Measurements from ENCODE around the gene EFCAB6.

EFCAB6 gene

DNA sequence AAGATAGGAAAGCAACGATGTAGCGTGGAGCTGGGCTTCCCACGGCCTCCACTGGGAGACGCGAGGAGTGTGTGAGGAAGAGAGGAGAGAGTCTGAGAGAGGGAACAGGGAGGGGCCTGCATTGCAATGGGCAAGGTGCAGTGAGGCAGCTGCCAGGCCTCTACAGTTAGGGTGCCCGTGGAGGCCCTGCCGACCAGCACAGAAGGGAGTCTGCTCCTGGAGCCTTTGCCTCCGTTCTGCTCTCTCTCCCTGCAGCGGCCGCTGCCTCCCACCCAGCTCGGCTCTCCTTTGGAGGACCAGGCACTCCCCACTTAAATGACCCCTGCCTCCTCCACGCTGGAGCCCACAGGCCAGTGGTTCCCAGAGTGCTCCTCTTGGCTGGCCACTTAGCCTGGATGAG lies 181.7 kb downstream of the EFCAB6 start:
- no peaks in the 10 kb centered on the region for H3K9me3 ChIP-seq (ENCODE audit: low read length)
- H3K4me1 ChIP-seq (ENCODE audit: insufficient read depth, low read length, severe bottlenecking): no peaks in the 10 kb centered on the region
- H3K27me3 ChIP-seq (ENCODE audit: insufficient read depth, low read length): 0 out of 2 replicates have a peak, but pooled peaks cover 3% of the 10 kb centered on the region
- no peak overlapping the region for H2AFZ ChIP-seq (ENCODE audit: low read length)
- no peaks in the 10 kb centered on the region for H3K79me2 ChIP-seq (ENCODE audit: insufficient read depth, low read length)
- no peak overlapping the region for H3K27ac ChIP-seq (ENCODE audit: low read depth, low read length, poor library complexity, severe bottlenecking)
- no peak for TF ChIP-seq CTCF (IDR thresholded peaks at IDR 0.05; ENCODE audit: low read length)
- no peak for TF ChIP-seq EZH2 (IDR thresholded peaks at IDR 0.05; ENCODE audit: borderline replicate concordance, low read length)
- no peaks in the 10 kb centered on the region for H3K9me2 ChIP-seq (ENCODE audit: low read depth, low read length)
- no peaks in the 10 kb centered on the region for H3K36me3 ChIP-seq (ENCODE audit: insufficient read depth, low read length)
- no peaks in the 10 kb centered on the region for H3F3A ChIP-seq (ENCODE audit: insufficient read depth, low read length)
- no peak overlapping the region for H3K4me3 ChIP-seq (ENCODE audit: low read depth, low read length, poor library complexity, severe bottlenecking)
- no peak overlapping the region for H3K9ac ChIP-seq (ENCODE audit: low read length)
- no peak overlapping the region for H3K4me2 ChIP-seq (ENCODE audit: low read length)
- H4K20me1 ChIP-seq (ENCODE audit: insufficient read depth, low read length): no peaks in the 10 kb centered on the region

- Histone ChIP-seq H3K9ac (ENCODE audit: low read length) (no peak overlapping the region), H3K4me2 (ENCODE audit: low read length) (no peak overlapping the region), H4K20me1 (ENCODE audit: insufficient read depth, low read length) (no peaks in the 10 kb centered on the region), H2AFZ (ENCODE audit: low read length) (no peak overlapping the region), H3K4me3 (ENCODE audit: low read depth, low read length, poor library complexity, severe bottlenecking) (no peak overlapping the region), H3F3A (ENCODE audit: insufficient read depth, low read length) (no peaks in the 10 kb centered on the region), H3K27me3 (ENCODE audit: insufficient read depth, low read length) (0 out of 2 replicates have a peak, but pooled peaks cover 3% of the 10 kb centered on the region), H3K9me3 (ENCODE audit: low read length) (no peaks in the 10 kb centered on the region), H3K79me2 (ENCODE audit: insufficient read depth, low read length) (no peaks in the 10 kb centered on the region), H3K9me2 (ENCODE audit: low read depth, low read length) (no peaks in the 10 kb centered on the region), H3K36me3 (ENCODE audit: insufficient read depth, low read length) (no peaks in the 10 kb centered on the region), H3K4me1 (ENCODE audit: insufficient read depth, low read length, severe bottlenecking) (no peaks in the 10 kb centered on the region), H3K27ac (ENCODE audit: low read depth, low read length, poor library complexity, severe bottlenecking) (no peak overlapping the region)
- TF ChIP-seq CTCF (IDR thresholded peaks at IDR 0.05; ENCODE audit: low read length) (no peak), EZH2 (IDR thresholded peaks at IDR 0.05; ENCODE audit: borderline replicate concordance, low read length) (no peak)
These were observed 183.9 kb downstream of the EFCAB6 start for GRCh38 chr22:43628250-43628649.

DNA sequence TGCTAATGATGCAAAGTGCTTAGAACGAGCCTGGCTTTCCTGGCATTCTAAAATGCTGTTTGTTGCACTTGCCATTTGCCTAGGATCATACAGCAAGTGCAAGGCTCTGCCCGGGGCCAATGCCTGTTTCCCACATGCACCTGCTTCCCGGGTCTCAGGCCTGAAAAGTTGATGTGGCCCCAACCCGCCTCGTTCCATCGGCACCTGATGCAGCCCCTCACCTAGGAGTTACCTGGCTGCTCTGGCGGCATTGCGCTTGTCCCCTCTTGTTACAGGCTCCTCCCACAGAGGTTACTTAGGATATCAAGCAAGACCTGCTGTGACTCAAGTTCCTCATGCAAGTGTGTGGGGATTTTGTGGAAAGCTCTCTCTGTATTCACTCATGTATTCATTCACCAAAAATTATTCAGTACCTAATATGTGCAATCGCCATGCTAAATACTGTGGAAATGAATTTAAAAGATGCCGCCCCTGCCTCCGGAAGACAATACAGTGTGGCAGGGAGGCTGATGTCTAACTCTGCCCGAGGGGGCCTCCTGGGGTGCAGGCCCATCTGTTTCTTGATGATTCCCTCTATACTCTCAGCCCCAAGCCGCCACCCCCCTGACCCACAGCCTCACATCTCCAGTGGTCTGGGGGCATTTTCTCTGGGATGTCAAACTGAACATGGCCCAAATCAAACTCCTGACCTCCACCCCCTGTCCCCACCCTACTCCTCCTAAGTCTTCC lies 184.5 kb downstream of the EFCAB6 start:
- H3K9ac ChIP-seq (ENCODE audit: low read length): no peak overlapping the region

More for the DNA sequence above, 184.5 kb downstream of the EFCAB6 start:
- Histone ChIP-seq H3F3A (ENCODE audit: insufficient read depth, low read length) (no peaks in the 10 kb centered on the region), H3K27me3 (ENCODE audit: insufficient read depth, low read length) (0 out of 2 replicates have a peak, but pooled peaks cover 3% of the 10 kb centered on the region), H3K4me3 (ENCODE audit: low read depth, low read length, poor library complexity, severe bottlenecking) (no peak overlapping the region), H3K27ac (ENCODE audit: low read depth, low read length, poor library complexity, severe bottlenecking) (no peak overlapping the region), H3K9me3 (ENCODE audit: low read length) (no peaks in the 10 kb centered on the region), H3K4me1 (ENCODE audit: insufficient read depth, low read length, severe bottlenecking) (no peaks in the 10 kb centered on the region), H2AFZ (ENCODE audit: low read length) (no peak overlapping the region), H3K36me3 (ENCODE audit: insufficient read depth, low read length) (no peaks in the 10 kb centered on the region), H4K20me1 (ENCODE audit: insufficient read depth, low read length) (no peaks in the 10 kb centered on the region), H3K4me2 (ENCODE audit: low read length) (no peak overlapping the region), H3K79me2 (ENCODE audit: insufficient read depth, low read length) (no peaks in the 10 kb centered on the region), H3K9me2 (ENCODE audit: low read depth, low read length) (no peaks in the 10 kb centered on the region)
- TF ChIP-seq CTCF (IDR thresholded peaks at IDR 0.05; ENCODE audit: low read length): no peak
